Right lobe of liver (tissue), 4 donors: ENCODE results near the gene OR2H1.

Experiments
- CTCF ChIP-seq, 4 donors: fragments of 200-600 bp in 3 of 4; fragments of 450-650 bp in 1 of 4; IDR thresholded peaks; one replicate each; pipeline versions ENCODE4 v1.5.1 to v1.8.0; 2016 to 2022; ENCODE audit warnings: antibody characterized with exemption in 4 of 4, mild to moderate bottlenecking in 2 of 4
- POLR2A ChIP-seq: fragments of 450-650 bp; IDR thresholded peaks from one replicate; pipeline ENCODE4 v1.6.1; 2017; ENCODE audit warnings: antibody characterized with exemption, mild to moderate bottlenecking
- donor health status: DM: no; HTN: no; CAD: no.
- donor health status: DM: no; HTN: no; CAD: no.
- donor health status: DM: no; HTN: yes; CAD: no.

- TF ChIP-seq CTCF (IDR thresholded peaks at IDR 0.05) (no peak), POLR2A (no peak)
Observed at GRCh38 chr6:29447670-29448069, 9.3 kb upstream of the OR2H1 start.
